ENCODE measurements around the gene GCH1. TPM values are rescaled to one million over a fixed set of nuclear protein-coding genes. Genes with fewer than 3 reads are reported as not detected.
"Not testable (repeated sequence)": the region's sequence is repeated elsewhere in the genome, so short reads cannot be mapped to it uniquely, and the experiment has no call there.

Gene GCH1, protein sequence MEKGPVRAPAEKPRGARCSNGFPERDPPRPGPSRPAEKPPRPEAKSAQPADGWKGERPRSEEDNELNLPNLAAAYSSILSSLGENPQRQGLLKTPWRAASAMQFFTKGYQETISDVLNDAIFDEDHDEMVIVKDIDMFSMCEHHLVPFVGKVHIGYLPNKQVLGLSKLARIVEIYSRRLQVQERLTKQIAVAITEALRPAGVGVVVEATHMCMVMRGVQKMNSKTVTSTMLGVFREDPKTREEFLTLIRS
- polyA plus RNA-seq (ENCODE audit: insufficient read length): 3.9 TPM

DNA sequence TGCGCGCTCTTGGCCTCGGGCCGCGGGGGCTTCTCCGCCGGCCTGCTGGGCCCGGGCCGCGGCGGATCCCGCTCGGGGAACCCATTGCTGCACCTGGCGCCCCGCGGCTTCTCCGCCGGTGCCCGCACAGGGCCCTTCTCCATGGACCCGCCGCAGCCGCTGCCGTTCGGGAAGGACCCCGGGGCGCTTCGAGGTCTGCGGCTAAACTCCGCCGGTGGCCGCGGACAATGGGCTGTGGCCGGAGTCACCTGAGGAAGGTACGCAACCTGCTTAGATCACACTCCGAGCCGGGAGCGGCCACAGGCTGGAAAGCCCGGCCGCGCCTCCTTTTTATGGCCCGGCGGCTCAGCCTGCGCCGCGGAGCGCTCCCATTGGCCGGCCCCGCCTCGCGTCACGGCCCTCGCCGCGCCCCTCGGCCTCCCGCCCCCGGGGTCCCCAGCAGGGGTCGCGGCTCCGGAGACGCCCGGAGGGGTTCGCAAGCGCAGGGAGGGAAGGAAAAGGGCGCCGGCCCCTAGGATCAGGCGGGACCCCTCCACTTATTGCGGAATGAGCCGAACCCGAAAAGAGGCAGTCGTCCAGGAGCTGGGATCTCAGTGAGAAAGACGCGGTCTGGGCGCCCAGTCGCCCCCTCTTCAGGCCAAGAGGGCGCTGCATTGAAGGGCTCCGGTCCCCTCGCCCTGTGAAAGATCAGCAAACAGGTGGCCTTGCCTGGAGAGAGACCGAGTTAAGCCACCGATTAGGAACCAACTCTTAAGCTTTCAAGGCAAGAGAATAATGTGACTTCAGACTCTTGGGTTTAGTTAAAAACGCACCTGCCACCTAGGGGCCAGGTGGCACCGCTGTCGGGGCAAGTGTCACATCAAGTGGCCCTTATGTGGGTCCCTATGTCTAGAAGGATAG is at the start of gene GCH1:
TSS of gene GCH1 (minus strand) at position 306 of the 900 bp plus-strand sequence. CDS start at position 143, 163 bp downstream.
- DNase-seq (ENCODE audit: low read depth): no peak

DNA sequence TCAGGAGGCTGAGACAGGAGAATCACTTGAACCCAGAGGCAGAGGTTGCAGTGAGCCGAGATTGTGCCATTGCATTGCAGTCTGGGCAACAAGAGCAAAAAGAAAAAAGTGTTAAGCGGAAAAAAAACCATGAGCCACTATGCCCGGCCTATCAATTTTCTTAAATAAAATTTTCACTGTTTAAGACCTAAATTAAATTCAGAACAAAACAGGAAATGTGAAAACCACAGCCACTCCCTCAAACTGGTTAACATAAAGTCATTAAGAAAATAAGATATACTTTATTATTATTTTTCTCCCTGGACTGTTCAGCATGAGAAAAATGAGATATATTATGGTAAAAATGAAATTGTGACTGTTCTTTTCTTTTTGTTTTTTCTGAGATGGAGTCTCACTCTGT is 44.6 kb upstream of the GCH1 start:
- no peak for DNase-seq (ENCODE audit: low read depth)

DNA sequence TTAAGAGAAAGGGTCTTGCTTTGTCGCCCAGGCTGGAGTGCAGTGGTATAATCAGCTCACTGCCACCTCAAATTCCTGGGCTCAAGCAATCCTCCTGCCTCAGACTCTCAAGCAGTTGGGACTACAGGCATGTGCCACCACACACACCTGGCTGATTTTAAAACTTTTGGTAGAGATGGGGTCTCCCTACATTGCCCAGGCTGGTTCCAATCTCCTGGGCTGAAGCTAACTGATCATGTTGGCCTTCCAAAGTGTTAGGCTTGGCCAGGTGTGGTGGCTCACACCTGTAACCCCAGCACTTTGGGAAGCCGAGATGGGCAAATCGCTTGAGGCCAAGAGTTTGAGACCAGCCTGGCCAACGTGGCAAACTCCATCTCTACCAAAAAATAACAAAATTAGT is 43.9 kb upstream of the GCH1 start:
- DNase-seq (ENCODE audit: low read depth): no peak

DNA sequence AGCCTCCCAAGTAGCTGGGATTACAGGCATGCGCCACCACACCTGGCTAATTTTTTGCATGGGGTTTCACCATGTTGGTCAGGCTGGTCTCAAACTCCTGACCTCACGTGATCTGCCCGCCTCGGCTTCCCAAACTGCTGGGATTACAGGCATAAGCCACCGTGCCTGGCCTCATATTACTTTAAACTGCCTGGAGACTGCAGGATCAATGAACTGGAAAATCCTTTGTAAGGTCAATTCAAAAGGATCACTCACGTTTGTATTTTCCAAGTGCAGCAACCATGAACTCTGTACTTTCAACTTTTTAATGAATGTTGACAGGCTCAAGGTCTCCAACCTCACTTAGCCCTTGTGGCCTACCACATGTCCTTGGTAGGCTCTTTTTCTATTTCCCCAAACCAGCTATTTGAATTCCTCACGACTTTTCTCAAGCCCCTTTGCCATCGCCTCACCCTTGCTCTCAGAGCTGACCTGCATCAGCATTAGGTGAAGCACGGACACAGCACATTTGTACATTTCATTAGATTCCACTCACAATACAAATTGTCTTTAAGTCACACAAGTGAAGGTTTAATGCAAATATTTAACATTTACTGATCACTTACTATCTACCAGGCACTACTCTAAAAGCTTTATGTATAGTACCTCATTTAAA is 42.2 kb upstream of the GCH1 start:
- DNase-seq (ENCODE audit: low read depth): no peak

DNA sequence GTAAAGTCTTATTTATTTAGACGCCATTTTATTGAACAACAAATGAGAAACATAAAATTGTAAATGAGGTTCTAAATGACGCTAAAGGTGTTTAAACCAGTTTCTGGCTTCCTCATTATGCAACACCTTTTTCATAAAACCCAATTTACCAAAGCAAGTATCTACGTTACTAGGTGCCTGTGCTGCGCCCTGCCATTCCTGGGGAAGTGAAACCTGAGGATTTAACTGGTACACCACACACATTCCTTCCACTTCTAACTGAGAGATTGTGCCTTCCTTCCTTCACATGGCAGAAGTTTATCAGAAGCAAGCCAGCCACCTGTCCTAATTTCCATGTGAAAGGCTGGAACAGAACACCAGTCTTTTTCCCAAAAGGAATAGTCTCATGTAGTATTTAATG is 40.3 kb upstream of the GCH1 start:
- no peak for DNase-seq (ENCODE audit: low read depth)

DNA sequence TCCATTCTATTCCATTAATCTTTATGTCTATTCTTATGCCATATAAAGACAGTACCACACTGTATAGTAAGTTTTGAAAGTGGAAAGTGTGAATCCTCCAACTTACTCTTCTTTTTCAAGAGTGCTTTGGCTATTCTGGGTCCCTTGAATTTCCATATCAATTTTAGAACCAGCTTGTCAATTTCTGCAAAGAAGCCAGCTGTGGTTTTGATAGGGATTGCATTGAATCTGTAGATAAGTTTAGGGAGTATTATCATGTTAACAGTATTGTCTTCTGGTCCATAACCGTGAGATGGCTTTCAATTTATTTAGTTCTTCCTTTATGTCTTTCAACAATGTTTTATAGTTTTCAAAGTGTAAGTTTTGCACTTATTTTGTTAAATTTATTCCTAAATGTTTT is 34.2 kb upstream of the GCH1 start:
- DNase-seq (ENCODE audit: low read depth): no peak

DNA sequence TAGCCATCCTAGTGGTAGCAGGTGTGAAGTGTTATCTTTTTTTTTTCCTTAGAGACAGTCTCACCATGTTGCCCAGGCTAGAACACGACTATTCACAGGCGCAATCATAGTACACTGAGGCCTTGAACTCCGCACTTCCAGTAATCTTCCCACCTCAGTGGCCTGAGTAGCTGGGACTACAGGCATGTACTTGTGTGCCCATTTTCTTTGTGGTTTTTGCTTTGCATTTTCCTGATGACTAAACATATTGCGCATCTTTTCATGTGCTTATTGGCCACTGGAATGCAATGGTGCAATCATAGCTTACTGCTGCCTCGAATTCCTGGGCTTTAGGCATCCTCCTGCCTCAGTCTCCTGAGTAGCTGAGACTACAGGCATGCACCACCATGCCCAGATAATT is 33.3 kb upstream of the GCH1 start:
- DNase-seq (ENCODE audit: low read depth): no peak

DNA sequence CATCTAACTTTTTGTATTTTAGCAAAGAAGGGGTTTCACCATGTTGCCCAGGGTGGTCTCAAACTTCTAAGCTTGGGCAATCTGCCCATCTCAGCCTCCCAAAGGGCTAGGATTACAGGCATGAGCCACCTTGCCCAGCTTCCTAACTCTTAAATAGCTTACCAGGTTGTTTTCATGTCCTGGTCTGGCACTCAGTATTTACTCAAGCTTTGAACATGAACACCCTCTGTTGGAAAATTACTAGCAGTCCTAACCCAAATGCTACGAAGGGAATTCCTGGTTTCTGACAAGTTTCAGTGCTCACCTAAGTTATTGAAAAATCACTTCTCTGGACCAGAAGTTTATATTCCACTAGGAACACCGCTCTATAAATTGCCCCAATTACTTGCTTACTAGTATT is 32.5 kb upstream of the GCH1 start:
- no peak for DNase-seq (ENCODE audit: low read depth)

DNA sequence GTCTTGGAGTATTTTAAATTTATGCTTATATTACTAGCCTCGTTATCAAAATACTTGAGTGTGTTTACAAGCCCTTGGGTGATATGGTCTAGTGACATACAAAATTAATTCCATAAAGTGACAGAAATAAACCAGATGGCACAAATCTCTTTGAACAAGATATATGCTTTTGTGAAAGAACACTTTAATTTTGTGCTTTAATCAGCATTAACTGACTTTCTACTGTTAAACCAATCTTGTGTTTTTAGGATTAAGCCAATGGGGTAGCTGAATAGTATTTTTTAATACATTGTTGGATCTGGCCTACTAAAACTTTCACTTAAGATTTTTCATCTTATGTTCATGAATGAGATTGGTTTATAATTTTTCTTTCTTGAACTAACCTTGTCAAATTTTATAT is 30.4 kb upstream of the GCH1 start:
- DNase-seq (ENCODE audit: low read depth): no peak

DNA sequence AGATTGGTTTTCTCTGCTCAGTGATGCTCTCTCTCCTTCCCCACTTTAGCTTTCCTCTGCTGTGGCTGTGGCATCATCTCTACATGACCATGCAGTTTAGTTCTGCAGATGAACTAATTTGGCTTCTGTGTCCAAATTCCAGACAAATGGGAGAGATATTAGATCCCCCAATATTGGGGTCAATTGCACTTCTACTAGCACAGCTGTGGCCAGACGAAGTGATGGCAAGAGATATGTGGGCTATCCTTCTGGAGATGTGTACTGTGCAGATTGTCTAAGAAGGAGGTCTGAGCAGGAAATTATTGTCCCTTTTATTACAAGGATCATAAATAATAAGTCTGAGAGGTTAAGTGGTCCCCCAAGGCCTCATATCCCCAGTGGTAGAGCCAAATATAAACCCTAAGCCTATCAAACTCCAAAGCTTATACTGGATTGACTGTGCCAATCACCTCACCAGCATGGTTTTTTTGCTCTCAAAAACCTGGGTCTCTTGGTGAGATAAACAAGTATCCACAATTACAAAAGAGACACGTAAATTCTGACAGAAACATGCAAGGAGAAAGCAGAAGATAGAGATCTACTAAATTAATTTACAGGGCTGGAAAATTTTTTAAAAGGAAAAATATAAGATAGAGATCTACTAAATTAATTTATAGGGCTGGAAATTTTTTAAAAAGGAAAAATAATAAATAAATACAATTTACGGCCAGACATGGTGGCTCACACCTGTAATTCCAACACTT is 29.1 kb upstream of the GCH1 start:
- no peak for DNase-seq (ENCODE audit: low read depth)

DNA sequence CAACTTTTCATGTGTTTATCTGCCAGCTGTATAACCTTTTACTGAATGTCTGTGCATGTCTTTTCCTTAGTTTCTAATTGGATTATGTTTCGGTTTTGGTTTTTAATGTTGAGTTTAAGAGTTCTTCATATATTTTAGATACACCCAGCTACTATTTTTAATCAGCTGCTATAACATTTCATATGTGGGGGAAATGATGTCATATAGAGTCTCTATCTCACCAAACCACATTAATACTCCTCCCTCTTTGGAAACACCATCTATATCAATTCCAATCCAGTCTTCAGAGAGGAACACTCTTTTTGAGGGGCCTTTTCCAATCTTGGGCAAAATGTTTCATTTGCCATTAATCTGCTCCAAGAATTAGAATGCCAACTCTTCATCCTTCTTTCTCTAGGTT is 28.5 kb upstream of the GCH1 start:
- DNase-seq (ENCODE audit: low read depth): no peak

DNA sequence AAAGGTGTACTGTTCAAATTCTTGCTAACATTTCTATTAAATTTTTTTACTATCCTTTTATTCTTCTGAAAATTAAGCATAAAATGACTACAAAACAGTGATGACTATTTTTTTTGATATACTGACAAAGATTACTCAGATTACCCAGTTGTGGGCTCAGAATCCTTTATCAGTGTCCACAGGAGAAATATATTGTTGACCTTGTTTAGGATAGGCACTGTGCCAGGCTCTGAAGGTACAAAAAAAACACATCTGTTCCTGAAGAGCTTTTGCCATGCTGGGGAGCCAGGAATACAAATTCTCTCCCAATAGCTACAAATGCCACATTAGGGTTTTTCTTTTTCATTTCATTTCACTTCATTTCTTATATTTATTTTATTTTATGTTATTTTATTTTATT is 26.9 kb upstream of the GCH1 start:
- no peak for DNase-seq (ENCODE audit: low read depth)

DNA sequence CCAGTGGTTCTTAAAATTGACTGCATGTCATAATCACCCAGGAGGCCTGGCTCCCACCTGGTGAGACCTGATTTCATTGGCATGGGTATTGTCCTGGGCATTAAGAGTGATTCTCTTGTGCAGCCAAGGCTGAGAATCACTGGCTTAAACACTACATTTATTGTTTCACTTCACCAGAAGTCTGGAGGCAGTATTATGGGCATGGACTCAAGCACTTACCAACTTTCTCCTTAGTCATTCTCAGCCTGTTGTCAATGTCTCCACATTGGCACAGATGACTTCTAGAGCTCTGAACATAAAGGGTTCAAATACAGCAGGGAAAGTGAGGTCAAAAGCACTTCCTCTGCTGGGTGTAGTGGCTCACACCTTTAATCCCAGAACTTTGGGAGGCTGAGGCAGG is 25.6 kb upstream of the GCH1 start:
- DNase-seq (ENCODE audit: low read depth): no peak

DNA sequence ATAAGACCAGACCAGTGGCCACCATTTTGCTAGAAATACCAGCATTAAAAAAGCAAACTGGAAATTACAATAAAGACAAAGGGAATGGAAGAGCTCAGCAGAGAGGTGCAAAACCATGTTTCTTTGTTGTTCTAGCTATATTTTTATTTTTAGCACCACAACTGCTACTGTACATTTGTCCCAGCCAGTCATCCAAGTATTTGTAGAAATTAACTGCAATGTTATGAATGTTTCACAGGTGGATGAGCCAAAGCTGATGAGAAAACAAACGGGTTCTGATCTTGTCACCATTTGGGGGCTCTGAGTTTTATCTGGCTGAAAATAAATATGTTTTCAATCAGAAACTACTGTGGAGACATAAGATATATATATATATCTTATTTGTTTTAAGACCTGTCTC is 24.9 kb upstream of the GCH1 start:
- DNase-seq (ENCODE audit: low read depth): no peak

DNA sequence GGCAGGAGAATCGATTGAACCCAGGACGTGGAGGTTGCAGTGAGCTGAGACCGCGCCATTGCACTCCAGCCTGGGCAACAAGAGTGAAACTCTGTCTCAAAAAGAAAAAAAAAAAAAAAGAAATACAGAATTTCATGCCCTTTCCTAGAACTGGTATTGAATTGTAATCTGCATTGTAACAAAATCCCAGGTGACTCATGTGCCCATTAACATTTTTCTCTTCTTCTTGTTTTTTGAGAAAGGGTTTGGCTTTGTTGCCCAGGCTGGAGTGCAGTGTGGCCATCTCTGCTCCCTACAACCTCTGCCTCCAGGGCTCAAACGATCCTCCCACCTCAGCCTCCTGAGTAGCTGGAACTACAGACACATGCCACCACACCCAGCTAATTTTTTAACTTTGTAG is 23.9 kb upstream of the GCH1 start:
- DNase-seq (ENCODE audit: low read depth): not testable (repeated sequence)

DNA sequence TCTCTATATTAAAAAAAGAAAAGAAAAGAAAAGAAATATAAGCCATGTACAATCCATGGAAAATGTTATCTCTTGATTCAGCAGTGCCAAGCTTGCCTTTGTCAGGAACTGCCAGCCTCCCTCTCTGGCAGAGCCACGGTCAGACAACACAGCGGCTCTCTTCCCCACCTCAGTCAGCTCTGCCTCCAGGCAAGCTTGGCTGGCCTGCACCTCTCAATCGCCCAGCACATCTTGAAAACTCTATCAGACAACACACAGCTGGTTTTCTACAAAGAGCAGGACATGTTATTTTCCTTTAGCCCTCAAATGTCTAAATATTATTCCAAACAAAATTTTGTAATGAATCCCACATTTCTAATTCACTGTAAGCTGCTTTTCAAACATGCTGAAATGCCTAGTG is 20.0 kb upstream of the GCH1 start:
- no peak for DNase-seq (ENCODE audit: low read depth)

DNA sequence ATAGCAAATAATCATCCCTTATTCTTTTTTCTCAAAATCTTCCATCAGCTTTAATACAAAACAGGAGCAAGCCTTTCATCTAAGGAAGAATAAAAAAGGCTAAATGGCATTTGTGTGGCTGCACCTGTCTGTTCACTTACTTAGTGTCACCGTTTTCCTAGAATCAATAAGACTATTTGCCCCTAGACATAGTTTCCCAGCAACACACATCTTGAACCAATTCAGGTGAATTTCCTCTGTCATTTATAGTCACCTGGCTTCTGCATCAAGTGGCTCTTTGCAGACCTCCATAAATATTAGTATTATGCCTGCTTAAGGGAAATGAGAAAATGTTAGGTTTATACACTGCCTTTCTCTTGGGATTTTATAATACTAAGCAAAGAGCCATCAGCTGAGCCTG is 17.4 kb upstream of the GCH1 start:
- no peak for DNase-seq (ENCODE audit: low read depth)

DNA sequence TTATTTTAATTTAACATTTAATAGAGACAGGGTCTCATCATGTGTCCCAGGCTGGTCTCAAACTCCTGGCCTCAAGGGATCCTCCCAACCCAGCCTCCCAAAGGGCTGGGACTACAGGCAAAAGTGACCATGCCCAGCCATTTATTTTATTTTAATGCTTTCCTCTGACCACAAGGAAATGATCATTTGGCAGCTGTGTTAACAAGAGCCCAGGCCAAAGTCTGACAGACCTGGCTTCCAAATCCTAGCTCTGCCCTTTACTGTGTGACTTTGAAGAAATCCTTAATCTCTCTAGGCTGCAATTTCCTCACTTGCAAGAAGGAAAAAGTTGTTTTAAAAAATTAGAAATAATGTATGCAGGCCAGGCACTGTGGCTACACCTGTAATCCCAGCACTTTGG is 16.7 kb upstream of the GCH1 start:
- no peak for DNase-seq (ENCODE audit: low read depth)

DNA sequence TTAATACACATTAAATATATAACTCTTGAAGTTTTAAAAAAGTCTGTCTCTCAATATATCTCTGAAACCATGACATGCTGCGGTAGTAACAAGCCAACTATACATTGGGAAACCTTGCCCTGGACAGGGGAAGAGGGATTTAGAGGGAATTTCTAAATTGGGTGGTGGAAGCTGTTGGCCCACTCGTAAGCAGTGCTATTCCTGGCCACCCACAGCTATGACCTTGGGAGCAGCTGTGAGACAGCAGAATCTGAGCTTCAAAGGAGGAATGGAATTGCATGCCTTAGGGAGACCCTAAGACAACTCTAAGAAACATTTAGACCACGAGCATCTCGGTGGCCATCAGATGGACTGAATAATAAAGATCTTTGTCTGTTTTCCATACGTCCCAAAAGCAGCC is 15.8 kb upstream of the GCH1 start:
- DNase-seq (ENCODE audit: low read depth): no peak

DNA sequence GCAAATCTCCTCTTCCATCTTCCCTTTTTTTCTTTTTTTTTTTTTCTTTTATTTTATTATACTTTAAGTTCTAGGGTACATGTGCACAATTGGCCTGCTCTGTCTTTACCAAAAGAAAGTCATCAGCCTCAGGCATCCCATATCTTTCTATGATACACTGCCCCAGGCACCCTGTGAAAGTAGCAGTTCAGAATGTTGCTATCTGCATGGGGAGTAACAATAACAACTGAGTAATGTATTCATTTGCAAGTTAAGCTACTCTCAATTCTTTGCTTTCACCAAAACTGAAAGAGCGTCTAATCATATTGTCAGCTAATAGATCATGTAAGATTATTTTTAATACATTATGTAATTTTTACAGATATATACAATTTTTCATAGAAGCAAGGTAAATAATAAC is 13.5 kb upstream of the GCH1 start:
- DNase-seq (ENCODE audit: low read depth): no peak

DNA sequence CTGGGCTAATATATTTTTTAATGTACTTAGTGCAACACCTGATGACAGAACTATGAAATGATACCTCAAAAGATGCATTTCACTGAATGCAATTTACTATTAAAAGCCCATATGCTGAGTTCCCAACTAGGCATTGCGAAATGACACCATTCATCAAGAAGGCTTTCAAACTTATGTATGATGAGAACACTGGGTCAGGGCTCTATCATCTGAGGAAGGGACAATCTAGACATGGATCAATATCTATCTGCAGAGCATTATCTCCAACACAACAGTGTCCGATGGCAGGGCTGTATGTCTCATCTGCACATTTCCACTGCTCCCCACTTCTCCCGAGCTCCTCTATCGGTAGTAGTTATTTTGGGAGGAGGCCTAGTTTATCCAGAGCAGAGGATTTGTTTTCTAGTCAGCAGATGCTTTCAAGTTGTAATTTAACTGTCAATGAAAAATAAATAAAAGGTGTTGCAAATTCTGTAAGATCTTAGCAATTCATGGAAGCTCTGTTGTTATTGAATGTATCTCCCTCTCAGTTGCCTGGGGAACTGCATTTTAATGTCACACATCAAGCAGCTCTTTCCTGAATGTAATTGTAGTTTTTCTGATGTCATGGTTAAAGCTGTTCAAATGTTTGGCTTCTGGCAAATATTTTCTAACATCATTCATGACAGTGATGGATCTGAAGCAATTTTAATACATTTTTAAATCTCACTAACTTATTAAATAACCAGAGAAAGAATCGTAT is 7.4 kb upstream of the GCH1 start:
- no peak for DNase-seq (ENCODE audit: low read depth)

All from forelimb muscle (tissue), 1 donor.